Measurements from ENCODE around the gene KDM4D. TPM values are rescaled to one million over a fixed set of nuclear protein-coding genes. Genes with fewer than 3 reads are reported as not detected.

KDM4D gene
- total RNA-seq, 2 donors from 2014 or later: 1.7 to 3.1 TPM

DNA sequence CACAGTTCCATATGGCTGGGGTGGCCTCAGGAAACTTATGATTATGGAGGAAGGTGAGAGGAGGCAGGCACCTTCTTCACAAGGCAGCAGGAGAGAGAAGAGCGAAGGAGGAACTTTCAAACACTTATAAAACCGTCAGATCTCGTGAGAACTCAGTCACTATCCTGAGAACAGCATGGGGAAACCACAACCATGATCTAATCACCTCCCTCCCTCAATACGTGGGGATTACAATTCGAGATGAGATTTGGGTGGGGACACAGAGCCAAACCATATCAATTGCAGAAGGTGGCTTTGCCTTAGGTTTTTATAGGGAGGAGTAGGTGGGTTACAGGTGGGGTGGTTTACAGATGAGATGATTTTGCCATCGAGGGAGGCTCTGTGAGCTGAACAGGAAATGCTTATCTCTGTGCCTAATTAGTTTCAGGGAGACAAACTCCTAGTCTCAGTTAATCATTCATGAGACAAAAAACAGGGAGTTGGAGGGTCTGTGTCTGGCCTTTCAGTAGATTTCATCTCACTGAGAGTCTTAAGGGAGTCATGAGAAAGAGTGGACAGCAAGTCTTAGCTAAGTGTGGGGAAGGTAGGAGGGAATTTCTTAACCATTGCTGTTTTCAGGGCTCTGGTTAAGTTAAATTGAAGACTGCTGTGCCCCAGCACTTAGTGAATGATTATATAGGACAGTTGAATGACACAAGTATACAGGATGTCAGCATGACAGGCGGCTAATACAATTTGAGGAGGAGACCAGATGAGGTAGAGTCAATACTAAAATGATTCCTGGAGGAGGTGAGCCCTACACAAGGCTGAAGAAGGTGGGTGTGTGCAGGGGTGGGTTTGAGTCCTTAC is 47.9 kb upstream of the KDM4D start:
- H3K9me3 Mint-ChIP-seq: no peaks in the 10 kb centered on the region
- H3K36me3 Mint-ChIP-seq (ENCODE audit: low read depth): no peaks in the 10 kb centered on the region
- peaks cover 32% of the 10 kb centered on the region for H3K4me1 Mint-ChIP-seq
- peaks cover 10% of the 10 kb centered on the region for H3K27me3 Mint-ChIP-seq (ENCODE audit: insufficient read depth)
- TF ChIP-seq, protein P1, sequence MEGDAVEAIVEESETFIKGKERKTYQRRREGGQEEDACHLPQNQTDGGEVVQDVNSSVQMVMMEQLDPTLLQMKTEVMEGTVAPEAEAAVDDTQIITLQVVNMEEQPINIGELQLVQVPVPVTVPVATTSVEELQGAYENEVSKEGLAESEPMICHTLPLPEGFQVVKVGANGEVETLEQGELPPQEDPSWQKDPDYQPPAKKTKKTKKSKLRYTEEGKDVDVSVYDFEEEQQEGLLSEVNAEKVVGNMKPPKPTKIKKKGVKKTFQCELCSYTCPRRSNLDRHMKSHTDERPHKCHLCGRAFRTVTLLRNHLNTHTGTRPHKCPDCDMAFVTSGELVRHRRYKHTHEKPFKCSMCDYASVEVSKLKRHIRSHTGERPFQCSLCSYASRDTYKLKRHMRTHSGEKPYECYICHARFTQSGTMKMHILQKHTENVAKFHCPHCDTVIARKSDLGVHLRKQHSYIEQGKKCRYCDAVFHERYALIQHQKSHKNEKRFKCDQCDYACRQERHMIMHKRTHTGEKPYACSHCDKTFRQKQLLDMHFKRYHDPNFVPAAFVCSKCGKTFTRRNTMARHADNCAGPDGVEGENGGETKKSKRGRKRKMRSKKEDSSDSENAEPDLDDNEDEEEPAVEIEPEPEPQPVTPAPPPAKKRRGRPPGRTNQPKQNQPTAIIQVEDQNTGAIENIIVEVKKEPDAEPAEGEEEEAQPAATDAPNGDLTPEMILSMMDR (conservative IDR thresholded peaks at IDR 0.05): no peak
- 80 to 85% methylated on average over 2 to 7 of the region's 7 CpGs for WGBS, 2 experiments (ENCODE audit: insufficient coverage in 1 of 2, insufficient read length in 1 of 2)
- H3K4me1 ChIP-seq (ENCODE audit: control insufficient read depth, insufficient read depth, low read length): no peaks in the 10 kb centered on the region
- peak overlapping the region; percentile 4 for H3K27ac ChIP-seq (ENCODE audit: low read depth, low read length)
- peak overlapping the region; percentile 22 for H3K27ac Mint-ChIP-seq
- no peaks in the 10 kb centered on the region for H3K9me3 ChIP-seq (ENCODE audit: control insufficient read depth, low read length)
- peak overlapping the region; percentile 3 for H3K4me3 Mint-ChIP-seq
- no peaks in the 10 kb centered on the region for H3K36me3 ChIP-seq (ENCODE audit: control insufficient read depth, insufficient read depth, low read length)
- DNase-seq: no peak
- no peak overlapping the region for H3K9ac ChIP-seq (ENCODE audit: extremely low read depth, low read length, poor library complexity, severe bottlenecking)
- H3K4me3 ChIP-seq (ENCODE audit: low read length): no peak overlapping the region
- no peaks in the 10 kb centered on the region for H3K27me3 ChIP-seq (ENCODE audit: control insufficient read depth, insufficient read depth, low read length, poor library complexity, severe bottlenecking)

DNA sequence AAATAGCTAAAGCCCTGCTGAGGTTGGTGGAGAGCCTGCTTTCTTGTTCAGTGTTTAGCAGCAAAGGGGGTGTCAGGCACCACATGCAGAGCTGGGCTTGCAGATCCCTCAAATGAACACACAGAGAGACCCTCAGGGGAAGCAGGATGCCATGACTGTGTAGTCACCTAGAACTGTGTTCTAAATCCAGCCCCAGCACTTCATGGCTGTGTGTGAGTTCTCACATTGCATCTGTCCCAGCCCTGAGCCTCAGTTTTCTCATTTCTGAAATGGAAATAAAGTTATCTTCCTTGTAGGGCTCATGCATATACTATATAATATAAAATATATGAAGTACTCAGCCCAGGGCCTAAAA is 47.3 kb upstream of the KDM4D start:
- no peak overlapping the region for H3K9ac ChIP-seq (ENCODE audit: extremely low read depth, low read length, poor library complexity, severe bottlenecking)
- peak overlapping the region; percentile 4 for H3K27ac ChIP-seq (ENCODE audit: low read depth, low read length)
- H3K27ac Mint-ChIP-seq: peak overlapping the region; percentile 22
- H3K4me1 ChIP-seq (ENCODE audit: control insufficient read depth, insufficient read depth, low read length): no peaks in the 10 kb centered on the region
- TF ChIP-seq, protein P1 (conservative IDR thresholded peaks at IDR 0.05): no peak
- H3K9me3 ChIP-seq (ENCODE audit: control insufficient read depth, low read length): no peaks in the 10 kb centered on the region
- no peaks in the 10 kb centered on the region for H3K27me3 ChIP-seq (ENCODE audit: control insufficient read depth, insufficient read depth, low read length, poor library complexity, severe bottlenecking)
- no peaks in the 10 kb centered on the region for H3K9me3 Mint-ChIP-seq
- no peak overlapping the region for H3K4me3 Mint-ChIP-seq
- DNase-seq: no peak
- no peak overlapping the region for H3K4me3 ChIP-seq (ENCODE audit: low read length)
- no peaks in the 10 kb centered on the region for H3K36me3 ChIP-seq (ENCODE audit: control insufficient read depth, insufficient read depth, low read length)
- no peaks in the 10 kb centered on the region for H3K36me3 Mint-ChIP-seq (ENCODE audit: low read depth)
- peaks cover 7% of the 10 kb centered on the region for H3K27me3 Mint-ChIP-seq (ENCODE audit: insufficient read depth)
- peaks cover 32% of the 10 kb centered on the region for H3K4me1 Mint-ChIP-seq

DNA sequence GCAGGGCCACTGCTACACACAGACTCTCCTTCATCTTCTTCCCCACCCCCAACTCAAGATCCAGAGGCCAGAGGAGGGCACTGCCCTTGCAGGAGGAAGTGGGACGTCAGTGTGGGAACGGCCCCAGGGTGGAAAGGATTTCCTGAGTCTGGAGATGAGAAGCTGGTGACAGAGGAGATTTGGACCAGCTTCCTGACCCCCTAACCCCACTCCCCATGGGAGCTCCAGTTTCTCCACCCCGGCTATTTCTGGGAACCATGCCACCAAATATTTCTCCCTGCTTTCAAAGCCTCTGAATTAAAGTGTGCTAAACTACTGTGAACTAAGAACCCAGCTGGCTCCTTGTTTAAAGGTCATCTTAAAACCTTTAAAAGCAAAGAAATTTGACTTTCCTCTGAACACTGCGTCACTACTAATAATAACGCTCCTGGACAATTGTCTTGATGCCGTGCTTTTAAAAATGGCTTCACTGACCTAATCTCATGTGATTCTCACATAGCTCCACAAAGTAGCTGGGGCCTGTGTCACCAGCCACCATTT is 46.7 kb upstream of the KDM4D start:
- peaks cover 32% of the 10 kb centered on the region for H3K4me1 Mint-ChIP-seq
- 67 to 75% methylated on average over 3 to 6 of the region's 6 CpGs for WGBS, 2 experiments (ENCODE audit: insufficient coverage in 1 of 2, insufficient read length in 1 of 2)
- H3K9me3 Mint-ChIP-seq: no peaks in the 10 kb centered on the region
- no peaks in the 10 kb centered on the region for H3K36me3 Mint-ChIP-seq (ENCODE audit: low read depth)
- Histone ChIP-seq H3K9me3 (ENCODE audit: control insufficient read depth, low read length) (no peaks in the 10 kb centered on the region), H3K36me3 (ENCODE audit: control insufficient read depth, insufficient read depth, low read length) (no peaks in the 10 kb centered on the region), H3K4me3 (ENCODE audit: low read length) (no peak overlapping the region), H3K27ac (ENCODE audit: low read depth, low read length) (peak overlapping the region; percentile 20), H3K27me3 (ENCODE audit: control insufficient read depth, insufficient read depth, low read length, poor library complexity, severe bottlenecking) (no peaks in the 10 kb centered on the region), H3K4me1 (ENCODE audit: control insufficient read depth, insufficient read depth, low read length) (no peaks in the 10 kb centered on the region), H3K9ac (ENCODE audit: extremely low read depth, low read length, poor library complexity, severe bottlenecking) (no peak overlapping the region)
- TF ChIP-seq, protein P1 (conservative IDR thresholded peaks at IDR 0.05): no peak
- peak overlapping the region; percentile 16 for H3K27ac Mint-ChIP-seq
- DNase-seq: no peak
- H3K4me3 Mint-ChIP-seq: no peak overlapping the region
- H3K27me3 Mint-ChIP-seq (ENCODE audit: insufficient read depth): peaks cover 4% of the 10 kb centered on the region

All from endodermal cell (in vitro differentiated cells).